Coronary artery (tissue), 2 donors: ENCODE measurements around the gene ASIC2.

Experiments used
- DNase-seq: peaks from one replicate; pipeline ENCODE4 v3.0.0-alpha.2; 2017; ENCODE audit warnings: low spot score
- H3K27ac ChIP-seq, 2 donors: fragments of 200-600 bp; sonication (generic); one replicate each; pipeline ENCODE4 v1.5.1; 2016 to 2019
- H3K4me3 ChIP-seq: fragments of 200-600 bp; sonication (generic); 2 replicates; pipeline ENCODE4 v1.5.1; 2016; ENCODE audit warnings: mild to moderate bottlenecking, moderate library complexity
- CTCF ChIP-seq: fragments of 200-600 bp; sonication (generic); IDR thresholded peaks from one replicate; pipeline ENCODE4 v1.5.1; 2019; ENCODE audit warnings: antibody characterized with exemption

Gene ASIC2

GRCh38 chr17:33277436-33278100, 15.5 kb downstream of the ASIC2 start:
- TF ChIP-seq CTCF: no peak
- Histone ChIP-seq H3K4me3 (no peak overlapping the region), H3K27ac (no peak overlapping the region)
- no peak for DNase-seq

- TF ChIP-seq CTCF: no peak
- no peak for DNase-seq
- Histone ChIP-seq H3K4me3 (no peak overlapping the region), H3K27ac (no peak overlapping the region)
These were observed 19.2 kb downstream of the ASIC2 start for GRCh38 chr17:33273743-33274410.

- H3K4me3 ChIP-seq: no peak overlapping the region
- TF ChIP-seq CTCF: no peak
- no peak for DNase-seq
- H3K27ac ChIP-seq: no peak overlapping the region
These were observed 19.8 kb downstream of the ASIC2 start for GRCh38 chr17:33273271-33273670.

- no peak for DNase-seq
- Histone ChIP-seq H3K4me3 (no peak overlapping the region), H3K27ac (no peak overlapping the region)
- no peak for TF ChIP-seq CTCF
These were observed 20.7 kb downstream of the ASIC2 start for GRCh38 chr17:33272438-33272837.

- no peak overlapping the region for H3K27ac ChIP-seq
- H3K4me3 ChIP-seq: no peak overlapping the region
- DNase-seq: no peak
- TF ChIP-seq CTCF: no peak
These were observed 23.6 kb downstream of the ASIC2 start for GRCh38 chr17:33269337-33270060.

- DNase-seq: no peak
- no peak overlapping the region for H3K27ac ChIP-seq
- H3K4me3 ChIP-seq: no peak overlapping the region
- no peak for TF ChIP-seq CTCF
These were observed 25.1 kb downstream of the ASIC2 start for GRCh38 chr17:33267851-33268548.
